Glutamatergic neuron (in vitro differentiated cells): ENCODE data around the gene DLG2. TPM values are rescaled to one million over a fixed set of nuclear protein-coding genes. Genes with fewer than 3 reads are reported as not detected.

ENCODE experiments used
- DNase-seq: peaks from one replicate; pipeline ENCODE4 v3.0.0; 2022
- H3K27ac Mint-ChIP-seq: one replicate; pipeline ENCODE4 v1.8.0; 2020; ENCODE audit warnings: mild to moderate bottlenecking, mixed read lengths, inconsistent platforms; ENCODE audit not compliant: unreplicated experiment
- H3K27me3 Mint-ChIP-seq: one replicate; pipeline ENCODE4 v1.8.0; 2020; ENCODE audit warnings: mild to moderate bottlenecking, moderate library complexity, mixed read lengths, inconsistent platforms; ENCODE audit not compliant: unreplicated experiment
- H3K36me3 Mint-ChIP-seq: one replicate; pipeline ENCODE4 v1.8.0; 2020; ENCODE audit warnings: mild to moderate bottlenecking, mixed read lengths, inconsistent platforms; ENCODE audit not compliant: unreplicated experiment
- H3K4me1 Mint-ChIP-seq: one replicate; pipeline ENCODE4 v1.8.0; 2020; ENCODE audit warnings: mild to moderate bottlenecking, low read depth, mixed read lengths, inconsistent platforms; ENCODE audit not compliant: unreplicated experiment
- H3K4me3 Mint-ChIP-seq: one replicate; pipeline ENCODE4 v1.8.0; 2020; ENCODE audit warnings: mild to moderate bottlenecking, mixed read lengths, inconsistent platforms; ENCODE audit not compliant: unreplicated experiment
- H3K9me3 Mint-ChIP-seq: one replicate; pipeline ENCODE4 v1.8.0; 2020; ENCODE audit warnings: mild to moderate bottlenecking, moderate library complexity, mixed read lengths, inconsistent platforms; ENCODE audit not compliant: unreplicated experiment
- total RNA-seq: library from RNA; stranded (reverse); fragmentation: NEBNext Ultra II Directional; extraction: Animal tissue kit (Norgen Biotek cat#: 25700); gene quantifications from one replicate; pipeline ENCODE4 v1.2.1, GENCODE V29; 2021; ENCODE audit not compliant: unreplicated experiment
- TF ChIP-seq, protein P1 (sequence below): fragments of 200-600 bp; sonication (generic); IDR thresholded peaks from one replicate; pipeline ENCODE4 v1.5.0; 2021; ENCODE audit not compliant: partially characterized antibody, unreplicated experiment

The DLG2 gene
- total RNA-seq, 1 donor from 2014 or later: 2.9 TPM

DNA sequence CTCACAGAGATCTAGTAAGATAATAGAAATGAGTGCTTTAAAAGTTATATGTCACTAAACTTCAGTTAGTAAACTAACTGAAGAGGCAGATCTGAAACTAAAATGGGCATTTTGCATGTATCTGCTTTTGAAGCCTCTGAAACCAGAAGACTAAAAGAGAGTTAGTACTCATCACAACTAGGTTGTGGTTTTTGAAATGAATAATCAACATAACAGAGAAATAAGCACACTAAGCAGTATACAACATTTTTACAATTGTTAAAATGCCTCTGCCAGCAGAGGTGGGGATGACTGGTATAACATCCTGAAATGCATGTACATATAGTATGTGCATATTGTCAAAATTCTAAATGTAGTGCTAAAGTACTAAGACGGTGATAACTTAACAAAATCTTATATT, 564.5 kb downstream of the DLG2 start:
- TF ChIP-seq, protein P1, sequence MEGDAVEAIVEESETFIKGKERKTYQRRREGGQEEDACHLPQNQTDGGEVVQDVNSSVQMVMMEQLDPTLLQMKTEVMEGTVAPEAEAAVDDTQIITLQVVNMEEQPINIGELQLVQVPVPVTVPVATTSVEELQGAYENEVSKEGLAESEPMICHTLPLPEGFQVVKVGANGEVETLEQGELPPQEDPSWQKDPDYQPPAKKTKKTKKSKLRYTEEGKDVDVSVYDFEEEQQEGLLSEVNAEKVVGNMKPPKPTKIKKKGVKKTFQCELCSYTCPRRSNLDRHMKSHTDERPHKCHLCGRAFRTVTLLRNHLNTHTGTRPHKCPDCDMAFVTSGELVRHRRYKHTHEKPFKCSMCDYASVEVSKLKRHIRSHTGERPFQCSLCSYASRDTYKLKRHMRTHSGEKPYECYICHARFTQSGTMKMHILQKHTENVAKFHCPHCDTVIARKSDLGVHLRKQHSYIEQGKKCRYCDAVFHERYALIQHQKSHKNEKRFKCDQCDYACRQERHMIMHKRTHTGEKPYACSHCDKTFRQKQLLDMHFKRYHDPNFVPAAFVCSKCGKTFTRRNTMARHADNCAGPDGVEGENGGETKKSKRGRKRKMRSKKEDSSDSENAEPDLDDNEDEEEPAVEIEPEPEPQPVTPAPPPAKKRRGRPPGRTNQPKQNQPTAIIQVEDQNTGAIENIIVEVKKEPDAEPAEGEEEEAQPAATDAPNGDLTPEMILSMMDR: no peak
- no peak for DNase-seq
- Mint-ChIP-seq H3K4me3 (no peak overlapping the region), H3K27me3 (no peaks in the 10 kb centered on the region), H3K9me3 (no peaks in the 10 kb centered on the region), H3K27ac (no peak overlapping the region), H3K36me3 (no peaks in the 10 kb centered on the region), H3K4me1 (no peaks in the 10 kb centered on the region)

GRCh38 chr11:85052636-85053035, 574.5 kb downstream of the DLG2 start:
- Mint-ChIP-seq H3K4me3 (no peak overlapping the region), H3K9me3 (no peaks in the 10 kb centered on the region), H3K36me3 (no peaks in the 10 kb centered on the region), H3K27ac (no peak overlapping the region), H3K27me3 (no peaks in the 10 kb centered on the region), H3K4me1 (no peaks in the 10 kb centered on the region)
- TF ChIP-seq, protein P1: no peak
- no peak for DNase-seq

- Mint-ChIP-seq H3K9me3 (peaks cover 2% of the 10 kb centered on the region), H3K27me3 (no peaks in the 10 kb centered on the region), H3K27ac (no peak overlapping the region), H3K4me3 (no peak overlapping the region), H3K4me1 (peaks cover 13% of the 10 kb centered on the region), H3K36me3 (no peaks in the 10 kb centered on the region)
- TF ChIP-seq, protein P1: no peak
- no peak for DNase-seq
Measured at GRCh38 chr11:85048801-85049200, 578.3 kb downstream of the DLG2 start.

DNA sequence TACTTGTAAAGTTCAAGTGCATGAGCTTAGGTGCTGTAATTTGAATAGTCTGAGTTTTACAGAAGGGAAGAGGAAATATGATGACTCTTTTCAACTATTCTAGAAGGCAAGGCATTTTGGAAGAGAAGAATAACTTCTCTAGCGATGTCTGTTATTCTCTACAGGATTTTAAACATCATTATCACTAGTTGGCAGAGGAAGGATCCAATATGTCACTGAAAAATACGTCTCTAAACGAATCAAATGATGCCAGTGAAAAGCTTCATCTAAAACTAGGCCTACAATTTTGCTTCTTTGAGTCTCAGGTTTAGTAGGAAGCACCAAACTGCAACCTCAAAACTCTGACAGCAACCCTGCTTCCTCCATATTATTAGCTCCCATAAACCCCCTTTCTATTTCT, 581.4 kb downstream of the DLG2 start:
- no peaks in the 10 kb centered on the region for H3K27me3 Mint-ChIP-seq
- H3K36me3 Mint-ChIP-seq: no peaks in the 10 kb centered on the region
- H3K4me1 Mint-ChIP-seq: peaks cover 17% of the 10 kb centered on the region
- no peak overlapping the region for H3K27ac Mint-ChIP-seq
- TF ChIP-seq, protein P1: no peak
- DNase-seq: no peak
- H3K4me3 Mint-ChIP-seq: no peak overlapping the region
- peaks cover 2% of the 10 kb centered on the region for H3K9me3 Mint-ChIP-seq

DNA sequence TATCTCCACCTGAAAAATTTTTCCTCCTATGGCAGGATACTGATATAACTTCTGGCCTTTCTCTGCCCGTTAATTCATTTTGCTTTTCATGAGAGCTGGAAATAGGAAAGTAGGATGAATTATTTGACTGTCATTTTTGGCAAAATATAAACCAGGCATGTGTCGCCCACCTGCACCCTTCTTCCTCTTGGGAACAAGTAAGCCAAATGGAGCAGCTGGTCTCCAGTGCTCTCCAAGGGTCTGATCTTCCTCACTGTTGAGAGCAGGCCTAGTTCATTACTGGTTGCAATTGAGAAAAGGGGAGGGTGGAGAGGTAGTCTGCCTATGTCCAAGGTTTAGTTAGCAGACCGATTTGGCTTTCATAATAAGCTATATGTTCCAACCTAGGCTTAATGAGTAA, 582.2 kb downstream of the DLG2 start:
- peak overlapping the region; percentile 80 for H3K27ac Mint-ChIP-seq
- H3K9me3 Mint-ChIP-seq: peaks cover 2% of the 10 kb centered on the region
- peak; percentile 22 for DNase-seq
- no peaks in the 10 kb centered on the region for H3K36me3 Mint-ChIP-seq
- H3K4me1 Mint-ChIP-seq: peaks cover 17% of the 10 kb centered on the region
- TF ChIP-seq, protein P1: no peak
- H3K4me3 Mint-ChIP-seq: peak overlapping the region; percentile 22
- H3K27me3 Mint-ChIP-seq: no peaks in the 10 kb centered on the region
